Heart left ventricle (tissue), 16 donors: Measurements from ENCODE around the gene FAM120B. TPM values are rescaled to one million over a fixed set of nuclear protein-coding genes. Genes with fewer than 3 reads are reported as not detected.

ENCODE experiments used
- ATAC-seq, 4 donors: fragments of 200-7000 bp; cut with Tn5 transposase; one replicate each; pipeline ENCODE4 v1.9.1; 2020 to 2022; ENCODE audit warnings: moderate library complexity in 4 of 4, mild to moderate bottlenecking in 3 of 4, moderate number of reproducible peaks in 1 of 4
- DNase-seq, 5 donors: peaks; one replicate each; pipeline ENCODE4 v3.0.0-alpha.2; 2020
- H3K27ac ChIP-seq, 12 donors: fragments of 200-600 bp; sonication (generic) in 4 of 12; one replicate each; pipeline versions ENCODE4 v1.5.0 to v1.8.0; 2016 to 2022; ENCODE audit warnings: mild to moderate bottlenecking in 2 of 12
- H3K27me3 ChIP-seq, 9 donors: fragments of 200-600 bp; sonication (generic) in 2 of 9; one replicate each; pipeline versions ENCODE4 v1.5.1 to v1.8.0; 2016 to 2022; ENCODE audit warnings: mild to moderate bottlenecking in 3 of 9
- H3K36me3 ChIP-seq, 9 donors: fragments of 200-600 bp; sonication (generic) in 2 of 9; one replicate each; pipeline versions ENCODE4 v1.5.0 to v1.8.0; 2018 to 2022; ENCODE audit warnings: mild to moderate bottlenecking in 2 of 9
- H3K4me1 ChIP-seq, 12 donors: fragments of 200-600 bp; sonication (generic) in 4 of 12; one replicate each; pipeline versions ENCODE4 v1.5.0 to v1.8.0; 2016 to 2022; ENCODE audit warnings: mild to moderate bottlenecking in 3 of 12
- H3K4me3 ChIP-seq, 12 donors: fragments of 200-600 bp; sonication (generic) in 4 of 12; one replicate each; pipeline versions ENCODE4 v1.5.0 to v1.8.0; 2017 to 2022; ENCODE audit warnings: mild to moderate bottlenecking in 9 of 12, moderate library complexity in 4 of 12
- H3K9me3 ChIP-seq, 12 donors: fragments of 200-600 bp; sonication (generic) in 4 of 12; one replicate each; pipeline versions ENCODE4 v1.5.0 to v1.8.0; 2016 to 2022; ENCODE audit warnings: mild to moderate bottlenecking in 1 of 12
- POLR2A ChIP-seq, 2 donors: fragments of 450-650 bp; IDR thresholded peaks; one replicate each; pipeline ENCODE4 v1.6.1; 2017; ENCODE audit warnings: antibody characterized with exemption in 2 of 2, mild to moderate bottlenecking in 2 of 2, moderate library complexity in 2 of 2
- WGBS, 4 donors: extraction: QIAGEN DNeasy Blood & Tissue Kit in 2 of 4; methylation state at CpG; one replicate each; pipeline versions ENCODE4 v1.1.5 to v1.1.7; 2013 to 2018; 5-methylcytosine and 5-hydroxymethylcytosine counted together
- intact Hi-C, 10 donors: fragments of 100-400 bp; cut with DNase I; formaldehyde crosslinking; loops; one replicate each; pipeline versions ENCODE4 v1.11.1 to v1.14.2; 2022
- polyA plus RNA-seq, 2 donors: library from polyadenylated mRNA; stranded (reverse); fragments of 200-250 nt; gene quantifications; one replicate each; pipeline ENCODE4 v1.2.3, GENCODE V29; 2013
- total RNA-seq, 9 donors: library from RNA; depleted of rRNA in 2 of 9; stranded (reverse); fragments of >200 nt in 2 of 9; fragmentation: NEBNext Ultra II Directional in 3 of 9; extraction: Animal tissue kit (Norgen Biotek cat#: 25700) in 3 of 9; gene quantifications; one replicate each; pipeline versions ENCODE4 v1.1.0 to v1.2.4, GENCODE V29; 2016 to 2023
- TF ChIP-seq, protein P1 (sequence below), 12 donors: fragments of 200-600 bp; sonication (generic) in 4 of 12; IDR thresholded peaks; one replicate each; pipeline versions ENCODE4 v1.5.0 to v1.8.0; 2018 to 2022; ENCODE audit warnings: antibody characterized with exemption in 12 of 12, mild to moderate bottlenecking in 5 of 12
- donor health status: ischemic (EF 13 %, LVEDD 7.1; RV severe dilation, severe dysfunction).
- donor health status: healthy with polysubstance abuse.
- donor health status: DM: no; HTN: yes; CAD: no.
- donor health status: DM: no; HTN: no; CAD: no.
- donor health status: ischemic (EF 25% LVEDD 6.9; RV normal size, moderate dysfunction).
- donor health status: ischemic (EF 25% LVEDD 5.7; RV mildly dilated, moderate dysfunction).
- donor health status: healthy.
- donor health status: DM: yes; HTN: yes; CAD: no.
- donor health status: ischemic (EF 35%, LVEDD 5.7; RV mildly dilated, moderate dysfunction).
- donor health status: nonischemic (EF 11% LVEDD 7.7; RV severe dilation, severe dysfunction).
- donor health status: DM: yes; HTN: yes; CAD: no.
- donor health status: PGD.
- donor health status: ischemic (EF 29% LVEDD 5.4; RV normal size, mild dysfunction).
- donor health status: nonischemic (EF 23%, LVEDD 6.1; RV moderate dilation, normal function).

Gene FAM120B
- total and polyA plus RNA-seq, 11 donors = 6.6 to 29.4 (median 18.5) TPM

DNA sequence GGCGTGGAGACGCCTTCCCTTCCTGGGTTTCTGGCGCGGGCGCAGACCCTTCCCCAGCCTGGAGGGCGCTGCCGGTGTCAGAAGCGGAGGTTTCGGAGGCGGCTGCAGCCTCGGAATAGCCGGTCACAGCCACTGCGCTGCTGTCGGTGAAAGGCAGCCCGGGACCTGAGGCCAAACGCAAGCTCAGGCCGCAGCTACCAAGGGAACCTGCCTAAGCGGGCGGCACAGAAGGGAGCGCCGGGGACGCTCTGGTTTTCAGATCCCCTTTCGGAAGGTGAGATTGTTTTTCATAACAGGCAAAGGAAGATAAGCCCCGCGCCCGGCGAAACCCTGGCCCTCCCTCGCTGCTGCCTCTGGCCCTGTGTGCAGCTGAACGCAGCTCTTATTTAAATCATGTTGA, 116.5 kb downstream of the FAM120B start:
- peak overlapping the region in 2 of 12 donors; percentile 14 to 16 for H3K4me3 ChIP-seq
- no peak overlapping the region for H3K27ac ChIP-seq
- H3K27me3 ChIP-seq = peaks cover 0 to 30% (median 2%) of the 10 kb centered on the region in 9 donors
- H3K36me3 ChIP-seq = no peaks in the 10 kb centered on the region
- intact Hi-C loops = no loop called here
- H3K4me1 ChIP-seq = no peaks in the 10 kb centered on the region
- DNase-seq (no peak), ATAC-seq (peak in 1 of 4 donors; percentile 59)
- H3K9me3 ChIP-seq = no peaks in the 10 kb centered on the region
- TF ChIP-seq POLR2A (IDR thresholded peaks at IDR 0.05) = no peak
- TF ChIP-seq, protein P1, sequence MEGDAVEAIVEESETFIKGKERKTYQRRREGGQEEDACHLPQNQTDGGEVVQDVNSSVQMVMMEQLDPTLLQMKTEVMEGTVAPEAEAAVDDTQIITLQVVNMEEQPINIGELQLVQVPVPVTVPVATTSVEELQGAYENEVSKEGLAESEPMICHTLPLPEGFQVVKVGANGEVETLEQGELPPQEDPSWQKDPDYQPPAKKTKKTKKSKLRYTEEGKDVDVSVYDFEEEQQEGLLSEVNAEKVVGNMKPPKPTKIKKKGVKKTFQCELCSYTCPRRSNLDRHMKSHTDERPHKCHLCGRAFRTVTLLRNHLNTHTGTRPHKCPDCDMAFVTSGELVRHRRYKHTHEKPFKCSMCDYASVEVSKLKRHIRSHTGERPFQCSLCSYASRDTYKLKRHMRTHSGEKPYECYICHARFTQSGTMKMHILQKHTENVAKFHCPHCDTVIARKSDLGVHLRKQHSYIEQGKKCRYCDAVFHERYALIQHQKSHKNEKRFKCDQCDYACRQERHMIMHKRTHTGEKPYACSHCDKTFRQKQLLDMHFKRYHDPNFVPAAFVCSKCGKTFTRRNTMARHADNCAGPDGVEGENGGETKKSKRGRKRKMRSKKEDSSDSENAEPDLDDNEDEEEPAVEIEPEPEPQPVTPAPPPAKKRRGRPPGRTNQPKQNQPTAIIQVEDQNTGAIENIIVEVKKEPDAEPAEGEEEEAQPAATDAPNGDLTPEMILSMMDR (IDR thresholded peaks at IDR 0.05) = no peak
- WGBS, 4 donors = 34 to 68% (median 51%) methylated on average over 28 to 29 of the region's 29 CpGs

DNA sequence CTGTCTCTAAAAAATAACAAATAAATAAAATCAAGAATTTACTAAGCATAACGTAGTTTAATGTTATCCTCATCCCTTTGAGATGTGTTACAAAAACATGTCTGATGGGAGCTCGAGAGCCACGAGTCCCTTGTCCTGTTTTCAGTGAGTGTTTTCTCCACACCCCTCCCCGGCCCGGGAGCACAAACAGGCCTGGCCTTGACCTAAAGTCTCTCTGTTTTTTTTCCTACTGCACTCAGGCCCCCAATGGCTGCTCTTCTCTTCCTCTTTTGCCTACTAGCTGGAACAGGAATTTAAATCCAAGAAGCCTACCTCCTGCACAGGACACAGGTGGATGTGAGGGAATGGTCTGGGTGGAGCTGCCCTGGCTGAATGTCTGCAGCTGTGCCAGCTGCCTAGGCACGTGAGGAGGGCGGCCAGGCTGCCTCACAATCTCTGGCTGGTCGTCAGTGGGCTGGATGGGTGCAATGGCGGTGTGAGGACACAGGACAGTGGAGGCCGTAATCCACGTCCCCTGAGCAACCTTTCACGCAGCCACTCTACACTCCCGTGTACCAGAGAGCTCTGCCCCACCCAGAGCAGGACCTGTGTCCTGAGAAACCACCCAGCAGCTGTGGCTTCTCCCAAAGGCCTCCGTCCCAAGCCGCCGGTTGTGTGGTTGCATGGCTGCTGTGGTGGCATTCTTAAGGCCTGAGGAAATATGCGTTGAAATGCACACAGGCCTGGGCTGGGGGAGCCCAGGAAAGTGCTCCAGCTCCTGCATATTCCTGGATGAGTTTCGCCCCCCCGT, 117.5 kb downstream of the FAM120B start:
- peaks cover 0 to 5% (median 0%) of the 10 kb centered on the region in 12 donors for H3K4me1 ChIP-seq
- no peak for ATAC-seq
- H3K27ac ChIP-seq = no peak overlapping the region
- 85 to 90% (median 89%) methylated on average over 15 to 19 of the region's 19 CpGs for WGBS, 4 donors
- H3K36me3 ChIP-seq = no peaks in the 10 kb centered on the region
- no peak for DNase-seq
- no peak for TF ChIP-seq POLR2A (IDR thresholded peaks at IDR 0.05)
- peaks cover 0 to 25% (median 2%) of the 10 kb centered on the region in 9 donors for H3K27me3 ChIP-seq
- no peak overlapping the region for H3K4me3 ChIP-seq
- intact Hi-C loops = no loop called here
- no peaks in the 10 kb centered on the region for H3K9me3 ChIP-seq

DNA sequence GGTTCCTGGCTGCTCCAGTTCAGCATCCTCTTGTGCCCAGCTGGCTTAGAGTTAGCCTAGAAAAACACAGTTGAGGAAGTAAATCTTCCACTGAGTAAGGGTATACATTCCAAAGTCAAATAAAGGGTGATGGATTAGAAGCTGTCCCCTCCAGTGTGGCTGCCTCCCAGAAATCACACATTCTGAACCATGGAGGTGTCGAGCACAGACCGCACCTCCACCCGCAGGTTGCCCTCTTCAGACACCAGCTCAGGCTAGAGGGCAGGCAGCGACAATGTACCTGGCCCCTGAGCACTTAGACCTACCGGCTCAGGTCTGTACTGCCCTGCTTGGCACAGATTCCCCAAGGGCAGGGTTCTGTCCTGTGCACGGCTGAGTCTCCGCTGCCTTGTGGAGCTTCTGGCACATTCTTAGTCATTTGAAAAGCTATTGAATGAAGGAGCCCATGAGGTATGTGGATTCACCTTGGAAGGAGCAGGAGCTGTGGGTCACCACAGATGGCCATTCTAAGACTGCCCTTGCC, 118.1 kb downstream of the FAM120B start:
- peak in 1 of 4 donors; percentile 32 for ATAC-seq
- intact Hi-C loops = no loop called here
- Histone ChIP-seq H3K4me3 (no peak overlapping the region), H3K9me3 (no peaks in the 10 kb centered on the region), H3K4me1 (peaks cover 0 to 11% (median 0%) of the 10 kb centered on the region in 12 donors), H3K36me3 (no peaks in the 10 kb centered on the region), H3K27ac (no peak overlapping the region), H3K27me3 (peaks cover 0 to 19% (median 2%) of the 10 kb centered on the region in 9 donors)
- no peak for DNase-seq
- TF ChIP-seq, protein P1 (IDR thresholded peaks at IDR 0.05) = no peak
- TF ChIP-seq POLR2A (IDR thresholded peaks at IDR 0.05) = no peak
- WGBS, 4 donors = 92 to 97% (median 95%) methylated on average over 6 to 7 of the region's 7 CpGs

DNA sequence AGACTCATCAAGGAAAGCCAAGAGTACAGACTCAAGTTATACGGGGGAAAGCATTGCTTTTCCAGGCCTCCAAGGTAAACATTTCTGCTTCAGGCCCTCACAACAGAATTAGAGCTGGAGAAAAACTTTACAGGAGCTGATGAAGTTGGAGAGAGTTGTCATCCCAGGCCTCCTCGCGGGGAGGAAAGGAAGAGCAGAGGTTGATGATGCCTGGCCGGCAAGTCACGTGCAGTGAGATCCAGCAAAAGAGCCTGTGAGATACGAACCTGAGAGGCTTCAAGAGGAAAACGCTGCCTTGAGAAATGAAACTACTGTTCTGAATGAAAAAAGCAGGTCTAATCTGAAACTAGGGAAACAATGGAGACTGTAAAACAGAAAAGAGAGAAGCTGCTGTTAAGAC, 122.9 kb downstream of the FAM120B start:
- 45 to 55% (median 52%) methylated on average over 7 of the region's 7 CpGs for WGBS, 4 donors
- H3K27ac ChIP-seq = no peak overlapping the region
- no peaks in the 10 kb centered on the region for H3K9me3 ChIP-seq
- H3K36me3 ChIP-seq = no peaks in the 10 kb centered on the region
- DNase-seq = no peak
- peaks cover 0 to under 1% (median 0%) of the 10 kb centered on the region in 9 donors for H3K27me3 ChIP-seq
- peaks cover 0 to 11% (median under 1%) of the 10 kb centered on the region in 12 donors for H3K4me1 ChIP-seq
- peak in 1 of 4 donors; percentile 68 for ATAC-seq
- intact Hi-C loops = no loop called here
- H3K4me3 ChIP-seq = no peak overlapping the region
- TF ChIP-seq POLR2A (IDR thresholded peaks at IDR 0.05) = no peak
- TF ChIP-seq, protein P1 (IDR thresholded peaks at IDR 0.05) = peak in 2 of 12 donors; percentile 17 to 26
